Lower lobe of right lung (tissue), 2 donors: ENCODE measurements around the gene PHF1. TPM values are rescaled to one million over a fixed set of nuclear protein-coding genes. Genes with fewer than 3 reads are reported as not detected.
"Not testable (repeated sequence)": the region's sequence is repeated elsewhere in the genome, so short reads cannot be mapped to it uniquely, and the experiment has no call there.

Source experiments
- ATAC-seq, 2 donors: fragments of 200-7000 bp; cut with Tn5 transposase; one replicate each; pipeline ENCODE4 v1.9.1; 2020 to 2022; ENCODE audit warnings: mild to moderate bottlenecking in 2 of 2, moderate library complexity in 2 of 2
- DNase-seq: peaks from one replicate; pipeline ENCODE4 v3.0.0-alpha.2; 2020
- H3K27ac ChIP-seq: fragments of 200-600 bp; one replicate; pipeline ENCODE4 v1.8.0; 2022
- H3K27me3 ChIP-seq: fragments of 200-600 bp; one replicate; pipeline ENCODE4 v1.8.0; 2022; ENCODE audit warnings: low read depth
- H3K36me3 ChIP-seq: fragments of 200-600 bp; one replicate; pipeline ENCODE4 v1.8.0; 2022; ENCODE audit warnings: mild to moderate bottlenecking
- H3K4me1 ChIP-seq: fragments of 200-600 bp; one replicate; pipeline ENCODE4 v1.8.0; 2022
- H3K4me3 ChIP-seq: fragments of 200-600 bp; one replicate; pipeline ENCODE4 v1.8.0; 2022; ENCODE audit warnings: mild to moderate bottlenecking
- H3K9me3 ChIP-seq: fragments of 200-600 bp; one replicate; pipeline ENCODE4 v1.8.0; 2022
- intact Hi-C: fragments of 100-400 bp; cut with DNase I; formaldehyde crosslinking; loops from one replicate; pipeline ENCODE4 v1.11.0; 2022
- total RNA-seq: library from RNA; stranded (reverse); fragmentation: NEBNext Ultra II Directional; extraction: Animal tissue kit (Norgen Biotek cat#: 25700); gene quantifications from one replicate; pipeline ENCODE4 v1.2.1, GENCODE V29; 2021
- TF ChIP-seq, protein P1 (sequence below): fragments of 200-600 bp; IDR thresholded peaks from one replicate; pipeline ENCODE4 v1.8.0; 2022; ENCODE audit warnings: antibody characterized with exemption, mild to moderate bottlenecking
- donor health status: DM: no; HTN: yes; CAD: no; lungs with severe emphysema.

Gene PHF1
- total RNA-seq, 1 donor from 2014 or later, result 69.7 TPM

- no peaks in the 10 kb centered on the region for H3K27me3 ChIP-seq
Observed at GRCh38 chr6:33372526-33373123, 38.2 kb upstream of the PHF1 start.

DNA sequence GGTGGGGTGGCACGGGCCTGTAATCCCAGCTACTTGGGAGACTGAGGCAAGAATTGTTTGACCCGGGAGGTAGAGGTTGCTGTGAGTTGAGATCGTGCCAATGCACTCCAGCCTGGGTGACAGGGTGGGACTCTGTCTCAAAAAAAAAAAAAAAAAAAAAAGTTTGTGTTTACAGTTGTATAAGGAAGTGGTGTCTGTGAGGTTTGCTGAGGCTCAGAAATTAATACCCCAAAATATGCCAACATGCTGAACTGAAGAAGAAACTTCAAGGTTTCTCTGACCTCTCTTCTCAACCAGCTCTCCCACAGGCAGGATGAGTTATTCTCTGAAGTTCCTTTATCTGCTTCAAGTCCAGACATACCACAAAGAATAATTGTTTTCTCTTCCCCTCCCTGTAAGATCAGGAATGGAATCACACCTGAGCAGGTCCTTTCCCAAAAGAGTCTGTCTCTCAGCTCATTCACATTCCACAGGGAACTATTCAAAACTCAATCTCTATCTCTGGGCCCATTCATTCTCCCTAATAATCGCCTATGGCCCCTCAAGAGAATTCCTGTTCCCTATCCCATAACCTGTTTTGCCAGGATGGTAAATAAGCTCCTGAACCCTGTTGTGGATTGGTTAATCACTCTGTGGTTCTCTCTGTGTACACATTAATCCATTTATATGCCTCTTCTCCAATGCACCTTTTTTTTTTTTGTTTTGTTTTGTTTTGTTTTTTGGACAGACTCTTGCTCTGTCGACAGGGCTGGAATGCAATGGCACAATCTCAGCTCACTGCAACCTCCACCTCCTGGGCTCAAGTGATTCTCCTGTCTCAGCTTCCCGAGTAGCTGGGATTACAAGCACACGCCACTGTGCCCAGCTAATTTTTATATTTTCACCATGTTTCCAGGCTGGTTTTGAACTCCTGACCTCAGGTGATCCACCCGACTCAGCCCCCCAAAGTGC is 36.6 kb upstream of the PHF1 start:
- no peaks in the 10 kb centered on the region for H3K36me3 ChIP-seq
- H3K4me3 ChIP-seq, result no peak overlapping the region
- H3K9me3 ChIP-seq, result no peaks in the 10 kb centered on the region
- no peak for DNase-seq
- peak overlapping the region; percentile 79 for H3K27ac ChIP-seq
- TF ChIP-seq, protein P1, sequence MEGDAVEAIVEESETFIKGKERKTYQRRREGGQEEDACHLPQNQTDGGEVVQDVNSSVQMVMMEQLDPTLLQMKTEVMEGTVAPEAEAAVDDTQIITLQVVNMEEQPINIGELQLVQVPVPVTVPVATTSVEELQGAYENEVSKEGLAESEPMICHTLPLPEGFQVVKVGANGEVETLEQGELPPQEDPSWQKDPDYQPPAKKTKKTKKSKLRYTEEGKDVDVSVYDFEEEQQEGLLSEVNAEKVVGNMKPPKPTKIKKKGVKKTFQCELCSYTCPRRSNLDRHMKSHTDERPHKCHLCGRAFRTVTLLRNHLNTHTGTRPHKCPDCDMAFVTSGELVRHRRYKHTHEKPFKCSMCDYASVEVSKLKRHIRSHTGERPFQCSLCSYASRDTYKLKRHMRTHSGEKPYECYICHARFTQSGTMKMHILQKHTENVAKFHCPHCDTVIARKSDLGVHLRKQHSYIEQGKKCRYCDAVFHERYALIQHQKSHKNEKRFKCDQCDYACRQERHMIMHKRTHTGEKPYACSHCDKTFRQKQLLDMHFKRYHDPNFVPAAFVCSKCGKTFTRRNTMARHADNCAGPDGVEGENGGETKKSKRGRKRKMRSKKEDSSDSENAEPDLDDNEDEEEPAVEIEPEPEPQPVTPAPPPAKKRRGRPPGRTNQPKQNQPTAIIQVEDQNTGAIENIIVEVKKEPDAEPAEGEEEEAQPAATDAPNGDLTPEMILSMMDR, result no peak
- H3K27me3 ChIP-seq, result no peaks in the 10 kb centered on the region
- peak; percentile 31 to 33 for ATAC-seq
- peaks cover 28% of the 10 kb centered on the region for H3K4me1 ChIP-seq
- intact Hi-C loops, result no loop called here

More at GRCh38 chr6:33372526-33373123, 38.2 kb upstream of the PHF1 start:
- Histone ChIP-seq H3K4me1 (peaks cover 28% of the 10 kb centered on the region), H3K9me3 (no peaks in the 10 kb centered on the region), H3K36me3 (no peaks in the 10 kb centered on the region), H3K4me3 (no peak overlapping the region), H3K27ac (no peak overlapping the region)
- DNase-seq (no peak), ATAC-seq (no peak)
- intact Hi-C loops, result no loop called here
- TF ChIP-seq, protein P1, result no peak

DNA sequence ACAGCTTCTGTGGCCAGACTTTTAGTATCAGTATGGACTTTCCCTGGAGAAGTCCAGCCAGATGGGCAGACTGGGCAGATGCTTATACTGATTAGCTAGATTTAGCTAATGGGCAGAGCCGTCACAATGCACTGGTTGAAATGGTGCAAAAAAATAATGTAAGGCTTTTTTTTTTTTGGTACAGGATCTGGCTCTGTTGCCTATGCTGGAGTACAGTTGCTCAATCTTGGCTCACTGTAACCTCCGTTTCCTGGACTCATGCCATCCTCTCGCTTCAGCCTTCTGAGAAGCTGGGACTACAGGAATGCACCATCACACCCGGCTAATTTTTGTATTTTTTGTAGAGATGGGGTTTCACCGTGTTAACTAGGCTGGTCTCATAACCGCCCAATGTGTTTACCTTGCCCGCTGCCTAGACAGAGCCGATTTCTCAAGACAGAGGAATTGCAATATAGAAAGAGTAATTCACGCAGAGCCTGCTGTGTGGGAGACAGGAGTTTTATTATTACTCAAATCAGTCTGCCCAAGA is 35.6 kb upstream of the PHF1 start:
- intact Hi-C loops, result no loop called here
- peak overlapping the region; percentile 79 for H3K27ac ChIP-seq
- H3K4me3 ChIP-seq, result peak overlapping the region; percentile 9
- H3K4me1 ChIP-seq, result peaks cover 28% of the 10 kb centered on the region
- ATAC-seq (peak; percentile 89 to 94), DNase-seq (peak; percentile 73)
- H3K27me3 ChIP-seq, result no peaks in the 10 kb centered on the region
- no peaks in the 10 kb centered on the region for H3K9me3 ChIP-seq
- H3K36me3 ChIP-seq, result no peaks in the 10 kb centered on the region
- TF ChIP-seq, protein P1, result no peak

DNA sequence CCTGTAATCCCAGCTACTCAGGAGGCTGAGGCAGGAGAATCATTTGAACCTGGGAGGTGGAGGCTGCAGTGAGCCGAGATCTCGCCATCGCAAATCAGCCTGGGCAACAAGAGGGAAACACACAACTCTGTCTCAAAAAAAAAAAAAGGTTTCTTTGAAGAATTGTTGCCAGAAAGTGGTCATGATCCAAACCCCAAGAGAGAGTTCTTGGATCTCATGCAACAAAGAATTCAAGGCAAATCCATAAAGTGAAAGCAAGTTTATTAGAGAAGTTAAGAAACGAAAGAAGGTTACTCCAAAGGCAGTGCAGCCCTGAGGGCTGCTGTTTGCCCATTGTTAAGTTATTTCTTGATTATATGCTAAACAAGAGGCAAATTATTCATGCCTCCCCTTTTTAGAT is 33.6 kb upstream of the PHF1 start:
- Histone ChIP-seq H3K4me1 (peaks cover 28% of the 10 kb centered on the region), H3K27me3 (no peaks in the 10 kb centered on the region), H3K4me3 (no peak overlapping the region), H3K9me3 (no peaks in the 10 kb centered on the region), H3K36me3 (no peaks in the 10 kb centered on the region), H3K27ac (no peak overlapping the region)
- TF ChIP-seq, protein P1, result no peak
- no peak for DNase-seq
- ATAC-seq, result no peak
- intact Hi-C loops, result no loop called here

- DNase-seq, H3K4me3 ChIP-seq, H3K27me3 ChIP-seq, H3K9me3 ChIP-seq, ATAC-seq, intact Hi-C loops, H3K27ac ChIP-seq, H3K36me3 ChIP-seq: not testable (repeated sequence)
- H3K4me1 ChIP-seq, result peaks cover 22% of the 10 kb centered on the region
Observed at GRCh38 chr6:33379184-33379583, 31.6 kb upstream of the PHF1 start.
